Measurements from ENCODE around the gene FGD4. TPM values are rescaled to one million over a fixed set of nuclear protein-coding genes. Genes with fewer than 3 reads are reported as not detected.

Gene FGD4
- total RNA-seq, 1 experiment from 2014 or later = 39.7 TPM

DNA sequence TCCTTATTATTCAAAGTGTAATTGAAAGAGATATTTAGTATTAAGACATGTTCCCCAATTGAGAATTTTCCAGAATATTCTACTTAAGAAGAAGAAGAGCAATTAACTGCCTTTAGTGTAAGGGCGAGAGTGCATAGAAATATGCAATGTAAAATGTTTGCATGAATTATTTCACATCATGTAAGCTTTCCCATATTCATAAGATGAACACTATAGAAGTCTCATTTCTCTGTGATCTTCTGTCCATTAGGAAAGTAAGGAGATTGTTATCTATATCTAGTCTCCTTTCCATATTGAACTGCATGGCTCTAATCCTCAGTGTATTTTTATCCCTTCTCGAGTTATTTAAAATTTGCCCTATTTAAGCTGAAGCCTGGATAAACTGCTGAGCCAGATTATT is 17.1 kb upstream of the FGD4 start (continued):
- TF ChIP-seq, protein P1, sequence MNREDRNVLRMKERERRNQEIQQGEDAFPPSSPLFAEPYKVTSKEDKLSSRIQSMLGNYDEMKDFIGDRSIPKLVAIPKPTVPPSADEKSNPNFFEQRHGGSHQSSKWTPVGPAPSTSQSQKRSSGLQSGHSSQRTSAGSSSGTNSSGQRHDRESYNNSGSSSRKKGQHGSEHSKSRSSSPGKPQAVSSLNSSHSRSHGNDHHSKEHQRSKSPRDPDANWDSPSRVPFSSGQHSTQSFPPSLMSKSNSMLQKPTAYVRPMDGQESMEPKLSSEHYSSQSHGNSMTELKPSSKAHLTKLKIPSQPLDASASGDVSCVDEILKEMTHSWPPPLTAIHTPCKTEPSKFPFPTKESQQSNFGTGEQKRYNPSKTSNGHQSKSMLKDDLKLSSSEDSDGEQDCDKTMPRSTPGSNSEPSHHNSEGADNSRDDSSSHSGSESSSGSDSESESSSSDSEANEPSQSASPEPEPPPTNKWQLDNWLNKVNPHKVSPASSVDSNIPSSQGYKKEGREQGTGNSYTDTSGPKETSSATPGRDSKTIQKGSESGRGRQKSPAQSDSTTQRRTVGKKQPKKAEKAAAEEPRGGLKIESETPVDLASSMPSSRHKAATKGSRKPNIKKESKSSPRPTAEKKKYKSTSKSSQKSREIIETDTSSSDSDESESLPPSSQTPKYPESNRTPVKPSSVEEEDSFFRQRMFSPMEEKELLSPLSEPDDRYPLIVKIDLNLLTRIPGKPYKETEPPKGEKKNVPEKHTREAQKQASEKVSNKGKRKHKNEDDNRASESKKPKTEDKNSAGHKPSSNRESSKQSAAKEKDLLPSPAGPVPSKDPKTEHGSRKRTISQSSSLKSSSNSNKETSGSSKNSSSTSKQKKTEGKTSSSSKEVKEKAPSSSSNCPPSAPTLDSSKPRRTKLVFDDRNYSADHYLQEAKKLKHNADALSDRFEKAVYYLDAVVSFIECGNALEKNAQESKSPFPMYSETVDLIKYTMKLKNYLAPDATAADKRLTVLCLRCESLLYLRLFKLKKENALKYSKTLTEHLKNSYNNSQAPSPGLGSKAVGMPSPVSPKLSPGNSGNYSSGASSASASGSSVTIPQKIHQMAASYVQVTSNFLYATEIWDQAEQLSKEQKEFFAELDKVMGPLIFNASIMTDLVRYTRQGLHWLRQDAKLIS (CRISPR knock-in tag; IDR thresholded peaks at IDR 0.05; ENCODE audit: borderline replicate concordance) = no peak
- no peak for TF ChIP-seq TEAD4 (CRISPR knock-in tag; IDR thresholded peaks at IDR 0.05)
- TF ChIP-seq PRDM15 (CRISPR knock-in tag; IDR thresholded peaks at IDR 0.05) = no peak
- TF ChIP-seq SOX15 (CRISPR knock-in tag; IDR thresholded peaks at IDR 0.05) = no peak
- TF ChIP-seq, protein P2, sequence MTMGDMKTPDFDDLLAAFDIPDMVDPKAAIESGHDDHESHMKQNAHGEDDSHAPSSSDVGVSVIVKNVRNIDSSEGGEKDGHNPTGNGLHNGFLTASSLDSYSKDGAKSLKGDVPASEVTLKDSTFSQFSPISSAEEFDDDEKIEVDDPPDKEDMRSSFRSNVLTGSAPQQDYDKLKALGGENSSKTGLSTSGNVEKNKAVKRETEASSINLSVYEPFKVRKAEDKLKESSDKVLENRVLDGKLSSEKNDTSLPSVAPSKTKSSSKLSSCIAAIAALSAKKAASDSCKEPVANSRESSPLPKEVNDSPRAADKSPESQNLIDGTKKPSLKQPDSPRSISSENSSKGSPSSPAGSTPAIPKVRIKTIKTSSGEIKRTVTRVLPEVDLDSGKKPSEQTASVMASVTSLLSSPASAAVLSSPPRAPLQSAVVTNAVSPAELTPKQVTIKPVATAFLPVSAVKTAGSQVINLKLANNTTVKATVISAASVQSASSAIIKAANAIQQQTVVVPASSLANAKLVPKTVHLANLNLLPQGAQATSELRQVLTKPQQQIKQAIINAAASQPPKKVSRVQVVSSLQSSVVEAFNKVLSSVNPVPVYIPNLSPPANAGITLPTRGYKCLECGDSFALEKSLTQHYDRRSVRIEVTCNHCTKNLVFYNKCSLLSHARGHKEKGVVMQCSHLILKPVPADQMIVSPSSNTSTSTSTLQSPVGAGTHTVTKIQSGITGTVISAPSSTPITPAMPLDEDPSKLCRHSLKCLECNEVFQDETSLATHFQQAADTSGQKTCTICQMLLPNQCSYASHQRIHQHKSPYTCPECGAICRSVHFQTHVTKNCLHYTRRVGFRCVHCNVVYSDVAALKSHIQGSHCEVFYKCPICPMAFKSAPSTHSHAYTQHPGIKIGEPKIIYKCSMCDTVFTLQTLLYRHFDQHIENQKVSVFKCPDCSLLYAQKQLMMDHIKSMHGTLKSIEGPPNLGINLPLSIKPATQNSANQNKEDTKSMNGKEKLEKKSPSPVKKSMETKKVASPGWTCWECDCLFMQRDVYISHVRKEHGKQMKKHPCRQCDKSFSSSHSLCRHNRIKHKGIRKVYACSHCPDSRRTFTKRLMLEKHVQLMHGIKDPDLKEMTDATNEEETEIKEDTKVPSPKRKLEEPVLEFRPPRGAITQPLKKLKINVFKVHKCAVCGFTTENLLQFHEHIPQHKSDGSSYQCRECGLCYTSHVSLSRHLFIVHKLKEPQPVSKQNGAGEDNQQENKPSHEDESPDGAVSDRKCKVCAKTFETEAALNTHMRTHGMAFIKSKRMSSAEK (CRISPR knock-in tag; IDR thresholded peaks at IDR 0.05; ENCODE audit: borderline replicate concordance) = no peak

DNA sequence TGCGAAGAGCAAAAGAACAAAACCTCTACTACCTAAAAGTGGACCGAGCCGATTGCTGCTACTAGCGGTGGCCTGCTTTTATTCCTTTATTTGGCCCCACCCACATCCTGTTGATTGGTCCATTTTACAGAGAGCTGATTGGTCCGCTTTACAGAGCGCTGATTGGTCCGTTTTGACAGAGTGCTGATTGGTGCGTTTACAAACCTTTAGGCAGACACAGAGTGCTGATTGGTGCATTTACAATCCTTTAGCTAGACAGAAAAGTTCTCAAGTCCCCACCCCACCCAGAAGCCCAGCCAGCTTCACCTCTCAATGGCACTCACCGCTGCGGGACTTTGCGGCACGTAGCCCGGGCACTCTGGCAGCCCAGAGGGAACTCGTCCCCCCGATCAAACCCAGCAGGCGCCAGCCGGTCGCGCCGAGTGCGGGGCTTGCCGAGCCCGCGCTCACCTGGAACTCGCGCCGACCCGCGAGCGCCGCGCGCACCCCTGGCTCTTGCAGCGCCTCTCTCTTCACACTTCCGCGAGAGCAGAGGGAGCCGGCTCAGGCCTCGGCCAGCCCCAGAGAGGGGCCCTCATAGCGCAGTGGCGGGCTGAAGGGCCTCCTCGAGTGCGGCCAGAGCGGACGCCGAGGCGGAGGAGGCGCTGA is 8.7 kb upstream of the FGD4 start:
- POLR2A ChIA-PET = no interaction called here
- no peak overlapping the region for H3K27ac Mint-ChIP-seq
- peaks cover 3% of the 10 kb centered on the region for H3K36me3 Mint-ChIP-seq
- DNase-seq (ENCODE audit: low spot score) = peak; percentile 60
- ATAC-seq = peak; percentile 80
- CTCF ChIA-PET = no interaction called here
- TF ChIP-seq NFYB (CRISPR knock-in tag; conservative IDR thresholded peaks at IDR 0.05; ENCODE audit: low read depth) (peak; percentile 82), ZNF138 (CRISPR knock-in tag; conservative IDR thresholded peaks at IDR 0.05) (no peak), E2F5 (CRISPR knock-in tag; IDR thresholded peaks at IDR 0.05) (0 out of 2 replicates have a peak, but pooled peaks have one; percentile 31), OVOL2 (CRISPR knock-in tag; IDR thresholded peaks at IDR 0.05; ENCODE audit: borderline replicate concordance) (no peak), CREB1 (CRISPR knock-in tag; IDR thresholded peaks at IDR 0.05) (no peak)
- TF ChIP-seq, protein P3, sequence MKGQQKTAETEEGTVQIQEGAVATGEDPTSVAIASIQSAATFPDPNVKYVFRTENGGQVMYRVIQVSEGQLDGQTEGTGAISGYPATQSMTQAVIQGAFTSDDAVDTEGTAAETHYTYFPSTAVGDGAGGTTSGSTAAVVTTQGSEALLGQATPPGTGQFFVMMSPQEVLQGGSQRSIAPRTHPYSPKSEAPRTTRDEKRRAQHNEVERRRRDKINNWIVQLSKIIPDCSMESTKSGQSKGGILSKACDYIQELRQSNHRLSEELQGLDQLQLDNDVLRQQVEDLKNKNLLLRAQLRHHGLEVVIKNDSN (CRISPR knock-in tag; IDR thresholded peaks at IDR 0.05) = no peak
- H3K4me1 Mint-ChIP-seq = peaks cover 5% of the 10 kb centered on the region
- no peaks in the 10 kb centered on the region for H3K27me3 Mint-ChIP-seq (ENCODE audit: low read depth)
- H3K9me3 Mint-ChIP-seq = 0 out of 2 replicates have a peak, but pooled peaks cover 4% of the 10 kb centered on the region
- H3K4me3 Mint-ChIP-seq = peak overlapping the region; percentile 58

Data from WTC11 (cell line).